GM19239 (cell line): ENCODE results near the gene GPR148.
"Not testable (repeated sequence)": the region's sequence is repeated elsewhere in the genome, so short reads cannot be mapped to it uniquely, and the experiment has no call there.

Source experiments
- DNase-seq: peaks from one replicate; pipeline ENCODE4 v3.0.0; 2011; ENCODE audit warnings: low spot score; ENCODE audit not compliant: insufficient read length
- FAIRE-seq: peaks from 2 replicates; lab custom pipeline; 2011; peaks lifted over from hg19 to GRCh38; lab: Jason Lieb, UNC

GPR148 gene, protein sequence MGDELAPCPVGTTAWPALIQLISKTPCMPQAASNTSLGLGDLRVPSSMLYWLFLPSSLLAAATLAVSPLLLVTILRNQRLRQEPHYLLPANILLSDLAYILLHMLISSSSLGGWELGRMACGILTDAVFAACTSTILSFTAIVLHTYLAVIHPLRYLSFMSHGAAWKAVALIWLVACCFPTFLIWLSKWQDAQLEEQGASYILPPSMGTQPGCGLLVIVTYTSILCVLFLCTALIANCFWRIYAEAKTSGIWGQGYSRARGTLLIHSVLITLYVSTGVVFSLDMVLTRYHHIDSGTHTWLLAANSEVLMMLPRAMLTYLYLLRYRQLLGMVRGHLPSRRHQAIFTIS

DNA sequence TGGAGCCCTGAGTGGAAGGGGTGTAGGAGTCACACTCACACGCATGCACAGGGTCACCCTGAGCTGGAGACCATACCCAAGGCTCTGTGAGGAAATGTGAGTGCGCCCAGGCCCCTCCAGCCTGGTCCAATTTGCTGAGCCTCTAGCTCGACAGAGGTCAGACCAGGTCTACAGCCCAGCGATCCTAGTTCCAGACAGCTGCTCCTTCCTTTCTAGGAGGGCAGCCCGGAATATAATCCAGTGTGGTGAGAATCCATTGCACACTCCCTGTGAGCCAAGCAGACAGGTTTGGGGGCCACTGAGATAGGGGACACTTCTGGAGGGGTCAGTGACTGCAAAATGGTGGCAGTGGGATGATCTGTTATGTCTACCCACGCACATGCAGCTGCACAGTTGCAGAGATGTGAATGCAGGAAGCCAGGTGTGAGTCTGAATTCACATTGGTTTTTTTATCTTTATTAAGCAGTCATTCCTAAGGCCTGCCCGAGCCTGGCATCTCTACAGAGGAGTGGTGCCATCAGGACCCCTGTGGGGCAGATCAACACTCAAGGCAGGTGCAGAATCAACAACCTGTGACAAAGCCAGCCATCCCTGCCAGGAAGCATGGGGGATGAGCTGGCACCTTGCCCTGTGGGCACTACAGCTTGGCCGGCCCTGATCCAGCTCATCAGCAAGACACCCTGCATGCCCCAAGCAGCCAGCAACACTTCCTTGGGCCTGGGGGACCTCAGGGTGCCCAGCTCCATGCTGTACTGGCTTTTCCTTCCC is at the start of gene GPR148:
TSS of gene GPR148 (plus strand) at position 522 of the 768 bp plus-strand sequence. CDS start at position 604, 82 bp downstream.
- FAIRE-seq (no peak), DNase-seq (no peak)

DNA sequence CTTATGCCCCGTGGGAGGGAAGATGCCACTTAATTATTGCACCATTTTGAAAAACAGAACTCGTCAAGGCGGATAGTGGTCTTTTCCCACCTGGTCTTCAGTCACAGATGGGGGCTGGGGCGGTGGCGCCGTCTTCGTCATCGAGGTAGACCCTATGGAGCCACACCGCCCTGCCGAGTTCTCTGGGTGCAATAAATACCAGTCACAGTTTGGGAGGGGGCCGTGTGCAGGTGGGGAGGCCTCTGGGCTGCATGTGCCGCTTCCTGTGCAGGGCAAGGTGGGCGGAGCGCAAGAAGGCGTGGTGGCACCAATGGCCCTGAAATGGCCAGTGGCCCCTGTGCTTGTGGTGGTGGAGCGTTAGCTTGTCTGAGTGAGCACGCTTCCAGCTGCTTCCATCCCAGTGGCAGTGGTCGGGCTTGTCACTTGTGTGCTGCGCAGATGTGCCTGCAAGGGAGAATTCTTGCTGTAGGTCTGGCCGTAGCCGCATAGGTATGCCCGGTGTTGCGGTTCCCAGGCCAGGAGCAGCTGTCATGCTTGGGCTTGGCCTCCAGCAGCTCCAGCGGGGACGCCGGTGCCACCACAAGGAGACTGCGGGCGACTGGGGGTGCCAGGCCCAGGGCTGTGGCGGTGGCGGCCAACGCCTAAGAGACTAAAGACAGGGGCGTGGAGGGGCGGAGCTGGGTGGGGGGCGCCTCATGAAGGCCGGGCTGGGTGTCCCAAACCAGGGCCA is 36.7 kb upstream of the GPR148 start:
- FAIRE-seq, DNase-seq: not testable (repeated sequence)

- not testable (repeated sequence) for FAIRE-seq, DNase-seq
These were observed 35.4 kb upstream of the GPR148 start for GRCh38 chr2:130693474-130693873.

- FAIRE-seq, DNase-seq: not testable (repeated sequence)
These were observed 25.6 kb upstream of the GPR148 start for GRCh38 chr2:130703250-130703649.

DNA sequence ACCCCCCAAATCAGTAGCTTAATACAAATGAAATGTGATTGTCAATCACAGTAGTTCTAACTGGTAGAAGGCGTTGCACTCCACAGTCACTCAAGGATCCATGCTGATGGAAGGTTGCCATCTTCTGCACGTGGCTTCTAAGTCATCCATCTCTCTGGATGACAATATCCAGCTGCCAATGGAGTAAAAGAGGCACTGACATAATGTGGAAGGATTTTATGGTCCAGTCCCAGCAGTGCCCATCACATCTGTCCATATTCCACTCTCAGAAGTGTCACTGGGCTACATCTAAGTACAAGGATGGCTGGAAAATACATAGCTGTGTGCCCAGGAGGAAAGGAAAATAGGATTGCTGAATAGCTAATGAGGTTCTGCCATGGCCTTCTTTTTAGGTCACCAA is 14.1 kb upstream of the GPR148 start:
- not testable (repeated sequence) for DNase-seq, FAIRE-seq

GRCh38 chr2:130720036-130720435 is 8.8 kb upstream of the GPR148 start:
- FAIRE-seq: no peak
- DNase-seq: no peak

DNA sequence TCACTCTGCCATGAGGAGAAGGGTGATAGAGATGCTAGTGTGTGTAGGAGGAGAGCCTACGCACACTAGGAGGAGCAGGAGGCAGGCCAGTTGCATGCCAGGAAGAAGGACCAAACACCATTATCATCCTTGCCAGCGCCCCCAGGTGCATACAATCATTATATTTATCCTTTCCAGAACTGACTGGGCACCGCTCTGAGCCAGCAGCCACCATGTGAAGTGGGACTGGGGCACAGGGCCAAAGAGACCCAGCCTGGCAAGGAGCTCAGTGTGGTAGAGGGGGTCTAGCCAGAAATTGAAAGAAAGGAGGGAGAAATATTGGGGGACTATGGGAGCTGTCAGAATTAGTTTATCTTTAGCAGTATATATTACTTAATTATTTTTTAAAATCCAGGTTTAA is 8.3 kb upstream of the GPR148 start:
- FAIRE-seq (no peak), DNase-seq (no peak)

- FAIRE-seq (no peak), DNase-seq (no peak)
These were observed 4.4 kb upstream of the GPR148 start for GRCh38 chr2:130724455-130724854.

- no peak for DNase-seq
- FAIRE-seq: no peak
These were observed 2.2 kb upstream of the GPR148 start for GRCh38 chr2:130726614-130727180.

GRCh38 chr2:130727286-130727924 is 1.5 kb upstream of the GPR148 start:
- DNase-seq: peak; percentile 43
- FAIRE-seq: peak; percentile 83

DNA sequence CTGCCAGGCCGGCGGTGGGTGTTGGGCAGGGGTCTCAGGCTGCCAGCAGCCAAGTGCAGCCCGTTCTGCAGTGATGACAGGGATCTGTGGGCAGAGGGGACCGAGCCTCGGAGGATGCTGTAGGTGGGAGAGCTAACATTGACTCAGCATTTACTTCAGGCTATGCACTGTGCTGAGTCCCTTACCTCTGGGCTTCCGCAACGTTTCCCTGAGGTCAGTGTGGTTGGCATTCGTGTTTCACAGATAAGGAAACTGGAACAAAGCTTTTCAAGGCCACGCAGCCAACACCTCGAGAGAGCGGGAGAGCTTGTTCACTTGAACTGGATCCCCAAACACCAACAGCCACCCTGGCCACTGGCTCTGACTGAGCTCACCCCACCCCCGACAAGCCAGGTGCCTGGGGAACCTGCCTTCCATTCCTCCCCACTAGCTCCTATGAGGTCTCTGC is 839 bp upstream of the GPR148 start:
- no peak for DNase-seq
- FAIRE-seq: peak; percentile 52

- DNase-seq (no peak), FAIRE-seq (no peak)
These were observed 741 bp downstream of the GPR148 start for GRCh38 chr2:130729322-130730299.

- FAIRE-seq, DNase-seq: not testable (repeated sequence)
These were observed 3.4 kb downstream of the GPR148 start for GRCh38 chr2:130732257-130732656.

GRCh38 chr2:130735200-130735599 is 6.3 kb downstream of the GPR148 start:
- no peak for FAIRE-seq
- no peak for DNase-seq

- FAIRE-seq (no peak), DNase-seq (no peak)
These were observed 7.6 kb downstream of the GPR148 start for GRCh38 chr2:130736487-130736886.

DNA sequence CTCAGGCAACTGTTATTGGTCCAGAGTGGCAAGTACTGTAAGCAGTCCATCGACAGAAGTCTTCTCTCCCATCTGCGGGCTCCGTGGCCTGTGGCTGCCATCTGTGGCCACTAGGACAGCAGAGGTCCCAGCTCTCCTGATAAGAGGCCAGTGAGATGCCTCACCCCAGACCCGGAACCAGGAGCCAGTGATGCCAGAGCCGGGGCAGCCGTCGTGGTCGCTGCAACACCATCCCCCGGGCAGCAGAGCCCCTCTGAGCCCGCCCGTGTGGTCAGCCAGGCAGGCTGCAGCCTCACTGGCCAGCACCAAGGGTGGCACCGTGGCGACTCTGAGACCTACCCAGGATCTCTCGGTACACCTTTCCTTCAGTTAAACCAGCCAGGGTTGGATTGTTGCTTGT is 8.7 kb downstream of the GPR148 start:
- no peak for FAIRE-seq

DNA sequence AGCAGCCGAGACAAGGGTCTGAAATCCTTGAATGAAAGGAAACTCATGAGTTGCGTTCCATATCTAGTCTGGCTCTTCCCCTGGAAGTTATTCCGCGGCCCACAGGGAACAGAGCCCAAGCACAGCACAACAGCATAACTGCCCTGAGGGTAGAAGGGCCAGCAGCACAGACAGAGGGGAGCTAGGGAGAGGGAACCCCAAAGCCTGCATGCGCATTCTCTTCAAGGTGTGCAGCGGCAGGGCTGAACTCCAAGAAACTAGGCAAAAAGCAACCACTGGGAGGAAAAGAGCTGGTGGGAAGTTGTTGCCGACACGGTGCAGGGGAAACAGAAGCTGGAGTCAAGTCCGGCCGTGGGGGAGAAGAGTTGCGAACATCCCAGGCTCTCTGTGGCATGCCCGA is 11.8 kb downstream of the GPR148 start:
- no peak for FAIRE-seq
- DNase-seq: no peak

More for the DNA sequence above, 8.7 kb downstream of the GPR148 start:
- DNase-seq: no peak

- FAIRE-seq: no peak
- no peak for DNase-seq
These were observed 14.4 kb downstream of the GPR148 start for GRCh38 chr2:130743278-130743677.
